CD14-positive monocyte (primary cell): Measurements from ENCODE around the gene KRT7. TPM values are rescaled to one million over a fixed set of nuclear protein-coding genes. Genes with fewer than 3 reads are reported as not detected.

ENCODE experiments used
- DNase-seq, 3 donors: peaks; one replicate each; pipeline ENCODE4 v3.0.0-alpha.2; 2011 to 2022
- H2AFZ ChIP-seq: 2 replicates; pipeline ENCODE4 v1.6.0; 2012; ENCODE audit warnings: mild to moderate bottlenecking, low read depth, low read length, inconsistent platforms; ENCODE audit not compliant: insufficient read depth, poor library complexity, severe bottlenecking
- H3K27ac ChIP-seq, 2 donors: 1 replicate in 1 of 2; 2 replicates in 1 of 2; pipeline ENCODE4 v1.5.1; 2012 to 2013; ENCODE audit warnings: low read length in 2 of 2, control low read depth in 1 of 2, inconsistent platforms in 1 of 2, low read depth in 1 of 2, mild to moderate bottlenecking in 1 of 2
- H3K27me3 ChIP-seq, 2 donors: one replicate each; pipeline versions ENCODE4 v1.6.0 to v1.6.1; 2011 to 2013; ENCODE audit warnings: low read length in 2 of 2; ENCODE audit not compliant: control insufficient read depth in 2 of 2, insufficient read depth in 2 of 2
- H3K36me3 ChIP-seq, 2 donors: replicated peaks in 1 of 2; 1 replicate in 1 of 2; 2 replicates in 1 of 2; pipeline versions ENCODE4 v1.5.1 to v1.6.1; 2012 to 2013; ENCODE audit warnings: low read length in 2 of 2, control low read depth in 1 of 2, inconsistent platforms in 1 of 2, mild to moderate bottlenecking in 1 of 2; ENCODE audit not compliant: insufficient read depth in 2 of 2, control insufficient read depth in 1 of 2
- H3K4me1 ChIP-seq, 2 donors: 1 replicate in 1 of 2; 2 replicates in 1 of 2; pipeline versions ENCODE4 v1.5.1 to v1.6.1; 2012 to 2013; ENCODE audit warnings: low read length in 2 of 2, control low read depth in 1 of 2, inconsistent platforms in 1 of 2, mild to moderate bottlenecking in 1 of 2, moderate library complexity in 1 of 2; ENCODE audit not compliant: insufficient read depth in 2 of 2, control insufficient read depth in 1 of 2
- H3K4me2 ChIP-seq: replicated peaks from 2 replicates; pipeline ENCODE3; 2012; ENCODE audit warnings: low read length, moderate library complexity, mild to moderate bottlenecking; ENCODE audit not compliant: poor library complexity, severe bottlenecking; ENCODE audit errors: extremely low read depth
- H3K4me3 ChIP-seq, 3 experiments: fragments of 200-600 bp in 1 of 3; sonication (generic) in 1 of 3; replicated peaks in 1 of 3; 1 replicate in 2 of 3; 2 replicates in 1 of 3; pipeline ENCODE4 v1.5.1; 2011 to 2013; ENCODE audit warnings: low read length in 3 of 3, mild to moderate bottlenecking in 3 of 3, control low read depth in 2 of 3, low read depth in 2 of 3, inconsistent platforms in 1 of 3, moderate library complexity in 1 of 3
- H3K79me2 ChIP-seq: 2 replicates; pipeline ENCODE4 v1.6.0; 2012; ENCODE audit warnings: mild to moderate bottlenecking, control low read depth, inconsistent platforms, low read length, moderate library complexity; ENCODE audit not compliant: insufficient read depth
- H3K9ac ChIP-seq: 2 replicates; pipeline ENCODE4 v1.6.0; 2017; ENCODE audit warnings: low read length, mild to moderate bottlenecking; ENCODE audit not compliant: insufficient read depth, poor library complexity, severe bottlenecking
- H3K9me3 ChIP-seq, 2 donors: replicated peaks in 1 of 2; 1 replicate in 1 of 2; 2 replicates in 1 of 2; pipeline versions ENCODE4 v1.5.1 to v1.6.1; 2012 to 2013; ENCODE audit warnings: low read length in 2 of 2, control low read depth in 1 of 2; ENCODE audit not compliant: control insufficient read depth in 1 of 2, insufficient read depth in 1 of 2
- H4K20me1 ChIP-seq: 2 replicates; pipeline ENCODE4 v1.6.0; 2012; ENCODE audit warnings: mild to moderate bottlenecking, low read length, control low read depth, moderate library complexity; ENCODE audit not compliant: insufficient read depth
- H3K27ac Mint-ChIP-seq, 7 donors: one replicate each; pipeline ENCODE4 v1.8.0; 2020; ENCODE audit warnings: mild to moderate bottlenecking in 7 of 7, mixed read lengths in 7 of 7, moderate library complexity in 6 of 7, inconsistent platforms in 2 of 7
- H3K27me3 Mint-ChIP-seq, 3 donors: one replicate each; pipeline ENCODE4 v1.8.0; 2021 to 2022; ENCODE audit warnings: low read depth in 3 of 3, mild to moderate bottlenecking in 3 of 3, mixed read lengths in 3 of 3, moderate library complexity in 3 of 3, inconsistent platforms in 1 of 3
- H3K36me3 Mint-ChIP-seq, 2 donors: one replicate each; pipeline ENCODE4 v1.8.0; 2020; ENCODE audit warnings: mixed read lengths in 2 of 2, inconsistent platforms in 1 of 2, mild to moderate bottlenecking in 1 of 2
- H3K4me1 Mint-ChIP-seq: one replicate; pipeline ENCODE4 v1.8.0; 2020; ENCODE audit warnings: mild to moderate bottlenecking, mixed read lengths
- H3K4me3 Mint-ChIP-seq, 2 donors: one replicate each; pipeline ENCODE4 v1.8.0; 2020; ENCODE audit warnings: mild to moderate bottlenecking in 2 of 2, mixed read lengths in 2 of 2, moderate library complexity in 1 of 2
- H3K9me3 Mint-ChIP-seq, 7 donors: one replicate each; pipeline ENCODE4 v1.8.0; 2020 to 2022; ENCODE audit warnings: mixed read lengths in 7 of 7, mild to moderate bottlenecking in 6 of 7, moderate library complexity in 6 of 7, inconsistent platforms in 2 of 7
- CTCF ChIP-seq: fragments of 200-600 bp; IDR thresholded peaks from one replicate; pipeline ENCODE4 v1.8.0; 2022; ENCODE audit warnings: antibody characterized with exemption, mild to moderate bottlenecking
- WGBS: methylation state at CpG from one replicate; pipeline ENCODE4 v1.1.5; 2013; ENCODE audit warnings: missing lambda C conversion rate; ENCODE audit not compliant: insufficient coverage; 5-methylcytosine and 5-hydroxymethylcytosine counted together
- intact Hi-C, 2 donors: fragments of 100-400 bp; cut with micrococcal nuclease; formaldehyde crosslinking; loops; one replicate each; pipeline versions ENCODE4 v1.15.0 to v1.15.1; 2023
- polyA plus RNA-seq, 3 donors: library from polyadenylated mRNA; depleted of rRNA in 1 of 3; unstranded in 2 of 3; stranded (reverse) in 1 of 3; fragments of 300-500 nt in 2 of 3; fragments of >200 nt in 1 of 3; fragmentation: Illumina TruSeq in 2 of 3; gene quantifications; 1 replicate in 2 of 3; 2 replicates in 1 of 3; pipeline ENCODE4 v1.2.3, GENCODE V29; 2012 to 2021

The KRT7 gene
- polyA plus RNA-seq, 3 donors = 1.3 to 2.7 TPM; not detected in 1

- Histone ChIP-seq H3K36me3 (no peaks in the 10 kb centered on the region), H2AFZ (no peak overlapping the region), H3K9ac (no peak overlapping the region), H3K27ac (no peak overlapping the region), H3K4me3 (no peak overlapping the region), H3K27me3 (no peaks in the 10 kb centered on the region), H3K79me2 (no peaks in the 10 kb centered on the region), H4K20me1 (no peaks in the 10 kb centered on the region), H3K4me1 (peaks cover 23 to 35% of the 10 kb centered on the region in 2 donors), H3K9me3 (no peaks in the 10 kb centered on the region), H3K4me2 (no peak overlapping the region)
- Mint-ChIP-seq H3K27me3 (peaks cover 7 to 18% (median 18%) of the 10 kb centered on the region in 3 donors), H3K9me3 (peaks cover 0 to 4% (median 0%) of the 10 kb centered on the region in 7 donors), H3K4me1 (peaks cover 36% of the 10 kb centered on the region), H3K4me3 (no peak overlapping the region), H3K27ac (no peak overlapping the region), H3K36me3 (peaks cover 2 to 5% of the 10 kb centered on the region in 2 donors)
- no peak for TF ChIP-seq CTCF
- DNase-seq = peak in 1 of 3 donors; percentile 42
- 95% methylated on average over 7 of the region's 11 CpGs for WGBS
- intact Hi-C loops = no loop called here
Observed at GRCh38 chr12:52241205-52241842, 8.3 kb downstream of the KRT7 start.

- Mint-ChIP-seq H3K4me3 (no peak overlapping the region), H3K4me1 (peaks cover 33% of the 10 kb centered on the region), H3K27me3 (peaks cover 8 to 21% (median 21%) of the 10 kb centered on the region in 3 donors), H3K36me3 (peaks cover 0 to 6% of the 10 kb centered on the region in 2 donors), H3K27ac (peak overlapping the region in 6 of 7 donors; percentile 11 to 96 (median 78)), H3K9me3 (peaks cover 0 to 4% (median 0%) of the 10 kb centered on the region in 7 donors)
- Histone ChIP-seq H3K79me2 (no peaks in the 10 kb centered on the region), H3K36me3 (no peaks in the 10 kb centered on the region), H4K20me1 (no peaks in the 10 kb centered on the region), H3K27me3 (no peaks in the 10 kb centered on the region), H3K27ac (no peak overlapping the region), H3K4me3 (no peak overlapping the region), H3K9ac (no peak overlapping the region), H3K4me2 (no peak overlapping the region), H3K4me1 (peaks cover 23 to 35% of the 10 kb centered on the region in 2 donors), H3K9me3 (no peaks in the 10 kb centered on the region), H2AFZ (no peak overlapping the region)
- 94% methylated on average over 6 of the region's 11 CpGs for WGBS
- no peak for DNase-seq
- intact Hi-C loops = no loop called here
- TF ChIP-seq CTCF = no peak
Observed at GRCh38 chr12:52242442-52243258, 9.6 kb downstream of the KRT7 start.
